Endothelial cell (in vitro differentiated cells): Measurements from ENCODE around the gene P2RY1. TPM values are rescaled to one million over a fixed set of nuclear protein-coding genes. Genes with fewer than 3 reads are reported as not detected.

Source experiments
- DNase-seq: peaks from one replicate; pipeline ENCODE4 v3.0.0; 2021; ENCODE audit warnings: low spot score
- H3K27ac Mint-ChIP-seq: one replicate; pipeline ENCODE4 v1.8.0; 2021; ENCODE audit warnings: mixed read lengths, inconsistent platforms; ENCODE audit not compliant: unreplicated experiment
- H3K27me3 Mint-ChIP-seq: one replicate; pipeline ENCODE4 v1.8.0; 2021; ENCODE audit warnings: mild to moderate bottlenecking, moderate library complexity, mixed read lengths, inconsistent platforms; ENCODE audit not compliant: unreplicated experiment
- H3K36me3 Mint-ChIP-seq: one replicate; pipeline ENCODE4 v1.8.0; 2021; ENCODE audit warnings: mild to moderate bottlenecking, low read depth, mixed read lengths, inconsistent platforms; ENCODE audit not compliant: unreplicated experiment
- H3K4me1 Mint-ChIP-seq: one replicate; pipeline ENCODE4 v1.8.0; 2021; ENCODE audit warnings: mild to moderate bottlenecking, mixed read lengths, inconsistent platforms; ENCODE audit not compliant: unreplicated experiment
- H3K4me3 Mint-ChIP-seq: one replicate; pipeline ENCODE4 v1.8.0; 2021; ENCODE audit warnings: mild to moderate bottlenecking, mixed read lengths, inconsistent platforms; ENCODE audit not compliant: unreplicated experiment
- H3K9me3 Mint-ChIP-seq: one replicate; pipeline ENCODE4 v1.8.0; 2021; ENCODE audit warnings: mixed read lengths, inconsistent platforms; ENCODE audit not compliant: unreplicated experiment
- total RNA-seq: library from RNA; stranded (reverse); fragmentation: NEBNext Ultra II Directional; extraction: Animal tissue kit (Norgen Biotek cat#: 25700); gene quantifications from one replicate; pipeline ENCODE4 v1.2.1, GENCODE V29; 2021; ENCODE audit not compliant: unreplicated experiment
- TF ChIP-seq, protein P1 (sequence below): fragments of 200-600 bp; sonication (generic); IDR thresholded peaks from one replicate; pipeline ENCODE4 v1.5.0; 2021; ENCODE audit warnings: antibody characterized with exemption; ENCODE audit not compliant: unreplicated experiment

P2RY1 gene
- total RNA-seq, 1 donor from 2014 or later: 106 TPM

DNA sequence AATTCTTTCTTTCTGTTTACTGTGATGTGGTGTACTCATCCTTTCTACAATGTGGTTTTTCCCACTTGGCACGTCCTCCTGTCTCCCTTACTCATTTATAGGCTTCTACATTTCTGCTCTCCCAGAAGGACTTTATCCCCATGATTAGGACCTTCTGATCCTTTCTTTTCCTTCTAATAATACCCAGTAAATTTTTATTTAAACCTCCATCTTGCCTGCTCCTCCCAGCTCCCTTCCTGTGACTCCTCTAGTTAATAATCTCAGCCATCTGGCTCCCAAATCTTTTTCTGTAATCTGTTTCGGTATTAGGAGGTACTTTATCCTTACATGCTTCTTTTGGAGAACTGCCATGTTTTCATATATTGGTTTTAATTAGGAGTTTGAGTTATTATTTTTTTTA, 11.2 kb upstream of the P2RY1 start:
- H3K9me3 Mint-ChIP-seq: no peaks in the 10 kb centered on the region

DNA sequence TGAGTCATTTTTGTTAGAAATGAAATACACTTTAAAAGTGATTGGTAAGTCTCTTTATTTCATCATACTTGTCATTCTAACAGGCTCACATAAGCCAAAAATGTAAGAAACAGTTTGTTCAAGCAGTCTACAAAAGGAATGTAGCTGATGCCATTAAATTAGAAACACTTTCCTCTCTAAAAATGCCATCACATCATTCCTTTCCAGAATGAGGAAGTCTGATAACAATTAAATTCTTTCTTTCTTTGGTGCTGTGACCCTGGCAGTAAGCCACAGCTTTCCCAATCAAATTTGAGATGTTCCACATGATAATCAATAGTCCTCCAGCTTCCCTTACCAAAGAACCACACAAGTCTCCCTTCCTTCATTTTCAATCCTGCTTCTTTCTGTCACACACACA, 9.4 kb upstream of the P2RY1 start:
- TF ChIP-seq, protein P1, sequence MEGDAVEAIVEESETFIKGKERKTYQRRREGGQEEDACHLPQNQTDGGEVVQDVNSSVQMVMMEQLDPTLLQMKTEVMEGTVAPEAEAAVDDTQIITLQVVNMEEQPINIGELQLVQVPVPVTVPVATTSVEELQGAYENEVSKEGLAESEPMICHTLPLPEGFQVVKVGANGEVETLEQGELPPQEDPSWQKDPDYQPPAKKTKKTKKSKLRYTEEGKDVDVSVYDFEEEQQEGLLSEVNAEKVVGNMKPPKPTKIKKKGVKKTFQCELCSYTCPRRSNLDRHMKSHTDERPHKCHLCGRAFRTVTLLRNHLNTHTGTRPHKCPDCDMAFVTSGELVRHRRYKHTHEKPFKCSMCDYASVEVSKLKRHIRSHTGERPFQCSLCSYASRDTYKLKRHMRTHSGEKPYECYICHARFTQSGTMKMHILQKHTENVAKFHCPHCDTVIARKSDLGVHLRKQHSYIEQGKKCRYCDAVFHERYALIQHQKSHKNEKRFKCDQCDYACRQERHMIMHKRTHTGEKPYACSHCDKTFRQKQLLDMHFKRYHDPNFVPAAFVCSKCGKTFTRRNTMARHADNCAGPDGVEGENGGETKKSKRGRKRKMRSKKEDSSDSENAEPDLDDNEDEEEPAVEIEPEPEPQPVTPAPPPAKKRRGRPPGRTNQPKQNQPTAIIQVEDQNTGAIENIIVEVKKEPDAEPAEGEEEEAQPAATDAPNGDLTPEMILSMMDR: no peak
- H3K27ac Mint-ChIP-seq: no peak overlapping the region
- H3K27me3 Mint-ChIP-seq: peaks cover 2% of the 10 kb centered on the region
- H3K36me3 Mint-ChIP-seq: no peaks in the 10 kb centered on the region
- no peak overlapping the region for H3K4me3 Mint-ChIP-seq
- DNase-seq: no peak
- no peaks in the 10 kb centered on the region for H3K9me3 Mint-ChIP-seq
- peaks cover 34% of the 10 kb centered on the region for H3K4me1 Mint-ChIP-seq

More for the DNA sequence above, 11.2 kb upstream of the P2RY1 start:
- Mint-ChIP-seq H3K36me3 (no peaks in the 10 kb centered on the region), H3K27ac (peak overlapping the region; percentile 87), H3K27me3 (peaks cover 1% of the 10 kb centered on the region), H3K4me1 (peaks cover 26% of the 10 kb centered on the region), H3K4me3 (no peak overlapping the region)
- no peak for DNase-seq
- TF ChIP-seq, protein P1: no peak

DNA sequence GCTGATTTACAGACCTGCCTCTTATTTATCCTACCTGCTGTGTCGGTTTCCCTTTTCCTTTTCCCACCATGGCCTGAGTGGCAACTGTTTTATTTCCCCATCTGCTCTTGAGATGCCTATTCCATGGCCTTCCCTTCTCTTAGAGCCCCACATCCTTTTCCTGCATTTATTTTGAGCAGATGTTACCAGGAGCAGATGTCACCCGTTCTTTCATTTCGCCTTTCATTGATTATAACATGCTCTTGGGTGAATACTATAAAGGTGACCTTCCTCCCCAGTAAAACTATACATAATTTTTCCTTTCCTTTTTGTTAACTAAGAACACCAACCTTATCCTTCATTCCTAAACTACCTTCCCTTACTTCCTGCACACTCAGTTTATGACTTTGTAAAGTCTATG, 8.5 kb upstream of the P2RY1 start:
- Mint-ChIP-seq H3K36me3 (no peaks in the 10 kb centered on the region), H3K4me1 (peaks cover 34% of the 10 kb centered on the region), H3K4me3 (no peak overlapping the region), H3K27ac (no peak overlapping the region), H3K27me3 (peaks cover 2% of the 10 kb centered on the region), H3K9me3 (no peaks in the 10 kb centered on the region)
- DNase-seq: no peak
- TF ChIP-seq, protein P1: no peak

DNA sequence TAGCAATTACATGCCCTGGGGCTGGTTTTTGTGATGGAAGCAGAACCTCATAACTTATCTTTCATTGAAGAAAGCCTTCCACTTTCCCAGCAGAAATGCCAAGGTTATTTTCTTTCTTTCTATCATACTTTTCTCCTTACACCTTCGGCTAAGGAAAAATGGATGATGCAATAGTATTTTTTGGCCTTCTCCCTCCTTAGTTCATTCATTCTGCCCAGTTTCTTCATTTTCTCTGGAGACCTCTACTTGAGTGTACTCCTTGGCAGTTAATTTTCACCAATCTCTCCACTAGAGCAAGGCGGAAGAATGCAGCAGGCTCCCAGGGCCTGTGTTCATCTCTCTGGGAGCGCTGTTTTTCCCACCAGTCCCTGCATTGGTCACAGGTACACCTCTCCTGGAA, 7.6 kb upstream of the P2RY1 start:
- TF ChIP-seq, protein P1: no peak
- DNase-seq: no peak
- H3K9me3 Mint-ChIP-seq: no peaks in the 10 kb centered on the region
- no peak overlapping the region for H3K27ac Mint-ChIP-seq
- no peaks in the 10 kb centered on the region for H3K36me3 Mint-ChIP-seq
- peaks cover 30% of the 10 kb centered on the region for H3K4me1 Mint-ChIP-seq
- H3K27me3 Mint-ChIP-seq: peaks cover 2% of the 10 kb centered on the region
- H3K4me3 Mint-ChIP-seq: no peak overlapping the region

DNA sequence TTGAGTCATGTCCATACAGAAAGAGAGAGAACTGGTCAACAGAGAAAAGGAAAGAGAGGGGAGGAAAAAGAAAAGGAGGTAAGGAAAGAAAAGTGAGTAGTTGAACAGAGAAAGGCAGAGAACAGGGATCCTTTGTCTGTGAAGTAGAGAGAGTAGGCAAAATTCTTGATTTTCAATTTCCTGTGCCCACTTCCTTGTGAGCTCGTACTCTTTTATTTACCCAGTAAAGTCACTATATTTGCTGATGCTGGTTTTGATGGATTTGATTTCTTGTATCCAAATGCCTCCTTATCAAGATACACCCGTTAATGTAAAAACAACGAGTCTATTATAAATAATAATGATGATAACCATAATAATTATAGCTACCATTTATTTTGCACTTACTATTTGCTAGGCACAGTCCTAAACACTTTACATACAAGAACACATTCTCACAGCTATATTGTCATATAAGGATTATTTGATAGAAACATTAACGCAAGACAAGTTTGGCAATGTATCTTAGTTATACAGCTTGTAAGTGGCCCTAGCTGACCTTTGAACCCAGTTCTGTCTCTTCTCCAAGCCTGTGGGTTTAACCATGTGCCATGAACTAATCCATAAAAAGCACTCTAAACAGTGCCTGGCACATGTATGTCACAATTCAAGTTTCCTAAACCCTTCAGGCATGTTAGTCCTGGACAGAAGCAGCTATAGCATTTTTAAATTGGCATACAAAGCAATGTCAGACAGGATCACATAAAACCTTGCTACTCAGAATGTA, 6.7 kb upstream of the P2RY1 start:
- Mint-ChIP-seq H3K36me3 (no peaks in the 10 kb centered on the region), H3K9me3 (no peaks in the 10 kb centered on the region), H3K27ac (no peak overlapping the region), H3K4me1 (peaks cover 28% of the 10 kb centered on the region), H3K4me3 (no peak overlapping the region), H3K27me3 (peaks cover 2% of the 10 kb centered on the region)
- no peak for DNase-seq
- TF ChIP-seq, protein P1: no peak
